GM21381 (cell line): Measurements from ENCODE around the gene SPSB4.
"Not testable (repeated sequence)": the region's sequence is repeated elsewhere in the genome, so short reads cannot be mapped to it uniquely, and the experiment has no call there.

Experiments used
- ATAC-seq: cut with Tn5 transposase; IDR thresholded peaks from one replicate; pipeline ENCODE4 v1.9.1; 2021; ENCODE audit warnings: mild to moderate bottlenecking, moderate library complexity; ENCODE audit not compliant: unreplicated experiment

The SPSB4 gene

DNA sequence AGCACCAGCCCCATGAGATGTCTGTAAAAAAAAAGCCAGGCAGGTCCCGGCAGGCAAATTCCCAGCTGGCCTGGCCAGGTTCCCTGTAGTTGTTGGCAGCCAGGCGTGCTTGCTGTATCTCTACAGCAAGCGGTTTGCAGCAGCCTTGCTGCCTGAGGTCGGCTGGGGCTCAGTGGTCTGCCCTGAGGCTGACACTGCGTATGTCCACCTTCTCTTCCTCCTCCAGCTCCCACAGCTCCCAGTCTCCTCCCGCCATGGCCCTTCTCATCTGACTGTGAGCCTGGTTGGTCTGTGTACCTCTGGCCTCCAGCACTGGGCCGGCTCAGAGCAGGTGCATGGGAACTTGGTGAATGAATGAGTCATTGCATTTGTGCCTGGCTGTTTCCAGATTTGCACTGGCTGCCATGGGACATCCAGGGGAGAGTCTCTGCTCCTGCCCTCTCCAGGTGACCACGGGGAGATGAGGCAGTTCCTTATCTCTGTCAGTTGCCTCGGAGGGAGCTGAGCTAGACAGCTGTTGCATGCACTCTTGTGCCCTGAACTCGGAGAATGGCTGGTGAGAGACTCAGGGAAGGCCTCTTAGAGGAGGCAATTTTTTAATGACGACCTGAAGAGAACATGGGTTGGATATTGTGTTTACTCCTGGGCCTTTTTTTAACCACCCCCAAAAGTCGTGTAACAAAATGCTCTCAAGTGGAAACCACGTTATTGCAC lies 43.0 kb downstream of the SPSB4 start:
- no peak for ATAC-seq

DNA sequence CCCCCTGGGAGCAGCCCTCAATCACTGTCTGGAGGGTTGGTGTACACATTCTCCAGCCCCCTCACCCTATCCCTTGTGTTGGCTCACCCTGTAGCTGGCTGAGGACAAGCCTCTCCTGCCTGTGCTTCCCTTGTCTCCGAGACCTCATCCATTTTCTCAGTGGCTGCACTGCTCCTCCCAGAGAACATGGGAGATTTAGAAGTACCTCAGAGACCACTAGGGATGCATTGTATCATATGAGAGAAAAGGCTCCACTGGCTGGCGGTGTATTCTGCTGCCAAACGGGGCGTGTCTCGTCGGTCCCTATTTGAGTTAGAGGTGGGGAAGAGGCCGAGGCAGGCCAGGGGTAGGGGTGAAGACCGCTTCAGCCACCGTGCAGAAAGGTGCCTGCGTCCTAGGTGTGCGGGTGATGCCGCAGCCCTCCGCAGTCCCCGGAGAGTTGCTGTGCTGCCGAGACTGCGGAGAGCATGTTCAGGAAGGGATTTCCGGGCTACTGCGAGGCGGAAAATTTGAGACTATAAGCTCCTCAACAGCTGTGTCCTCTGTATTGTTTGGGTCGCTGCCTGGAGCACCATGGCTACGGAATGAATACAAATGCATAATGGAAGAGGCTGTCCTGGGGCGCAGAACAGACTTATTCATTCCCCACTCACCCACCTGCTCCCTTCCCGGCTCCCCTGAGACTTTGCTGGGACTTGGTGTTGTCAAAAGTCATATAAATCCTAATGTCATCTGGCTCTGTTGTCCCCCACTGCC lies 43.8 kb downstream of the SPSB4 start:
- ATAC-seq, result no peak

DNA sequence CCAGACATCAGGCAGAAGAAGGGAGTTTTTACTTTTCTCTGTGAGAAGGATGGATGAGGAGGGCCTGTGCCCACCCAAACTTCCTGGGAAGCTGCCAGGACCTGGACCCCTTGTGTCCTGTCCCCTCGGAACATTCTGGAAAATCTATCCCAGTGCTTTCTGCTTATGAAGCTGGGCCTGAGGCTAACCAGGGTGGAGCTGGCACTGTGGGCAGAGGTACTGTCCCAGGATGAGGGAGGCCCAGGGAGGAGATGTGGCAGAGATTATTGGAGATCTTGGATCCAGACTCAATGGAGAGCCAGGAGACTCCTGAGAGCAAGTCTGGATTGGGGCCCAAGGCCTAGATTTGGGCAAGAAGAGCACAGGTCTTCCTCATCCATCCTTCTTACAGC lies 44.4 kb downstream of the SPSB4 start:
- no peak for ATAC-seq

DNA sequence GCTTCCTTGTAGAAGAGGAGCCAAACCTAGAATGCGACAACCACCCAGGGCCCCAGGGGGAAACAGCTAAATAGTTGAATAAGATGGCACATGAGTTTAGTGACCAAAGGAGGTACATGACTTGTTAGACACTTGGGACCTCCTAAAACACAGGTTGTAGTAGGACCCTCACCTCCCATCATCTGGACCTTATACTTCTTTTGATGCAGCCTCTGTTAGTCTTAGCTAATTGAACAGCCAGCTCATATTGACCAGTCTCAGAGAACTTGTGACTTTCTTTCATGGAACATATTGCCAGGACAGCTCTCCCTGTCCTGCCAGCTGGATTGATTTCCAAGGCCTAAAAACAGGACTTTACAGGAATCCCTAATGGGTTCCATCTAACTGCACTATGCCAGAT lies 45.0 kb downstream of the SPSB4 start:
- ATAC-seq, result no peak

DNA sequence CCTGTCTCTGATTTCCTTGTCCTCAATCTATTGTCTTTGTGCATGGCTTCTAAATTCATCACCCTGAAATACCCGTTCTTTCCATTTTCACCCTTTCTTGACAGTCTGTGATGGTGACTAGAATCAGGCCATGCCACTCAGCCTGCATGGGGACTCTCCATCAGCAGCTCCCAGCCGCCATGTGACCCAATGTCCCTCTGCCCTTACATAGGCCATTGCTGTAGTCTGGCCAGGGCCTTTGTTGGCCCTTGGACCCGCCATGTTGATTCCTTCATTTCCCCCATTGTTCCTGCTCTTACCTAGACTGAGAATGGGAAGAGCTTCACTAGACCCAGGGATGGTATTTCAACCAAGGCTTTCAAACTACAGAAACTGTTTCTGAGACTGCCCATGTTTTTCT lies 45.8 kb downstream of the SPSB4 start:
- ATAC-seq, result no peak

DNA sequence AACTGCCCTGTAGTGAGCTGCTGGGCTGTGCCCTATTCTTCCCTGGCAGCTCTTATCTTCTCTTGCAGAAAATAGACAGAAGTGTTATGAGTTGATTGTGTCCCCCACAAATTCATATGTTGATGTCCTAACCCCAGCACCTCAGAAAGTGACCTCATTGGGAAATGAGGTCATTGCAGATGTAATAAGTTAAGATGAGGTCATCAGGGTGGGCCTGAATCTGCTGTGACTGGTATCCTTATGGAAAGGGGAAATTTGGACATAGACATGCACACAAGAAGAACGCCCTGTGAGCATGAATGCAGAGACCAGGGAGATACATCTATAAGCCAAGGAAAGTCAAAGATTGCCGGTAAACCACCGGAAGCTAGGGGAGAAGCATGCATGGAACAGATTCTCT lies 49.0 kb downstream of the SPSB4 start:
- ATAC-seq, result no peak

DNA sequence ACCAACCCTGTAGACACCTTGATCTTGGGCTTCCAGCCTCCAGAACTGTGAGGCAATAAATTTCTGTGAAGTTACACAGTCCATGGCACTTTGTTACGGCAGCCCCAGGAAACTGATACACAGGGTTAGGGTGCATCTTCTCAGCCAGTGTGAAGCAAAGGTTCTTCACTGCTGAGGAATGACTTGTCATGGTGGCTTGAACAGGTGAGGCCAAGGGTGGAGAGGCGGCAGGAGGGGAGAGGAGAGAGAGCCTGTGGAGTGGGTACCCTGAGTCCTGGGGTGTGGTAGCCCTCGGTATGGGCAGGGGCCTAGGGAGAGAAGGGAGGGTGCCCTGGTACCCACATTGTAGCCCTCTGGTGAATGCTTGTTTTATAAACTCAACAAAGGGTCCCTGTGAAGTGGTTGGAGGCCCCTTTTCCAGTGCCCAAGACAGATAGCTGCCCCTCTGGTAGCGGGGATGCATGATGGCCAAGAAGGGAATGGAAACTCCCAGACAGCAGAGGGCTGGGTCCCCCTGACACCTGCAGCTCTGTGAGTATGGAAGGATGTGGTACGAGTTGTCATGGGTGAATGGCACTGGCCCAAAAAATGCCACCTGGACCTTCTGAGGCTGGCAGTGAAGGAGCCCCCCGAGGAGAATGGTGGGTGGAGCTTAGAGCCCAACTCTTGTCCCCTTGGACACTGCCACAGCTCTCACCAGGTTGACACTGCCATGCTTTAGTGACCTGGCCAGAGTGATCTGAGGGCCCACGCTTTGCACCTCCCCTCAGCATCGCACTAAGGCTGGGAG lies 49.6 kb downstream of the SPSB4 start:
- ATAC-seq, result no peak

DNA sequence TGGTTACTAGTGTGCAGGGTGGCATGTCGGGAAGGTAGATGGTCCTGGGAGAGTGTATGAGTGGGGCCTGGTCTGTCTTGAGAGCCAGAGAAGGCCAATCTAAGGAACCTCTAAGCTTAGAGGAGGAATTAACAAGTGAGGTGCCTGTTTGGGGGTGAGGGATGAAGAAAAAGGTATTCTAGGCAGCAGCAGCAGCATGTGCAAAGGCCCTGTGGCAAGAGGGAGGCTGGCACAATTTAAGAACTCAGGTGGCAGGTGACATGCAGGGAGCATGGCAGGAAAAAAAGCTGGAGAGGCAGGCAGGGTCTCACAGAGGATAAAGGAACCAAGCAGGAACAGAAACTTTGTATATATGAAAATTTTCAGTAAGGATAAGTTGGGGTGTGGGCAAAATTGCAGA lies 51.2 kb downstream of the SPSB4 start:
- no peak for ATAC-seq

DNA sequence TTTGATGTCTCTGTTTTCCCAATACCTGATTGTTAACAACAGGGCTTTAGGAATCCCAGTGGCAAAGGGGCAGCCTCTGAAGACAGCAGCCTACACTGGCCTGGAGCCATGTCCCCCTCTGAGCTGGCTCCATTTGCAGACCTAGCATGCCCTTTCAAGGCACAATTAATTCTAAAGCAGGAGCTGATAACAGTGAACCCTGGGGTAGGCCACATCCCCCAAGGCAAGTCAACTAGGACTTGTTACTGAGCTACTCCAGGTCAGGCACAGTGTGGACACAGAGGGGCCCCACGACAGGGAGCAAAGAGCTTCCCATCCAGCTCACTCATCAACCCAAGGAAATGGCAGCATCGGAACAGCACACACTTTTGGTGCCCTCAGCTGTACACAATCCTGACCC lies 51.9 kb downstream of the SPSB4 start:
- no peak for ATAC-seq

DNA sequence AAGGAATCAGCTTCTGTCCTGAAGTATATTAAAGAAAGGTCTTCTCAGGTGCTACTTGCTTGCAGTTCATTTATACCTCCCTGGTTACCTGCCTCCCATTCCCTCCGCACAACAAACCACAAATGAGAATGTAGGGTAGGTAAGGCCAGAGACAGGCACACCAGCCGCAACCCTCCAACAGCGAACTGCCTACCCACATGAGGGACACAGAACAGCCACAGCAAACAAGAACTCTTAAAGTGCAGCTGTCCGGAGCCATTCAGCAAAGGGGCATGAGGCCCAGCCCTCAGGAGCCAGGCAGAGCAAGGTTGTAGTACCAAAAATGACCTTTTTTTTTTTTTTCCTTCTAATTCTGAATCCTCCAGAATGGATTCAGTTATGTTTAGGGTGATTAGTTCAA lies 52.4 kb downstream of the SPSB4 start:
- no peak for ATAC-seq

DNA sequence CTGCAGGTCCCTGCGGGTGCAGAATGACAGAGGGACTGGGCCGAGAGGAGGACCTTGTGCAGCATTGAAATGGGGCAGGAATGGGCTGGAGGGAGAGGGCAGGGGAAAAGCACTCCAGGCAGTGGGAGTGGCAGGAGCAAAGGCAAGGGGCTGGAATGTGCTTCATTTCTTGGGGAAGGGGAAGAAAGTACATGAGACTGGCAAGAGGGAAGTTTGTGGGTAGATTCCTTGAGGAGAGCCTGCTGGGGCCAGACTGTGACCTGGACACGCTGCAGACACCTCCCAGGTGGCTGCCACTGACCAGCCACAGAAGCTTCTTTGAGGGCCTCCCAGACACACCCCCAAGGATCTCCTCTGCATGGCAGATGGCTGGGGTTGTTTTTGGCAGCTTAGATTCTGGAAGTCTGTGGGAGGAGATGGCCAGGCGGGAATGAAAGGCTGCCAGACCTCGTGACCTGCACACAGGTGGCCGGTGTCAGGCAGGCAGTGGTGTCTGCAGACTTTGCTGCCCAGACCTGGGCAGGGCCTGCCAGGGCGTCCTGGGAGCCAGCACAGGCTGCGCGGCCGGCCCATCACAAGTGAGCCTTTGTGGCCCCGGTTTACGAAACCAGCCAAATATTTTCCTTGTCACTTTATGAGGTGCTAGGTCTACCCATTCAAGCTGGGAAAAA lies 53.1 kb downstream of the SPSB4 start:
- no peak for ATAC-seq

DNA sequence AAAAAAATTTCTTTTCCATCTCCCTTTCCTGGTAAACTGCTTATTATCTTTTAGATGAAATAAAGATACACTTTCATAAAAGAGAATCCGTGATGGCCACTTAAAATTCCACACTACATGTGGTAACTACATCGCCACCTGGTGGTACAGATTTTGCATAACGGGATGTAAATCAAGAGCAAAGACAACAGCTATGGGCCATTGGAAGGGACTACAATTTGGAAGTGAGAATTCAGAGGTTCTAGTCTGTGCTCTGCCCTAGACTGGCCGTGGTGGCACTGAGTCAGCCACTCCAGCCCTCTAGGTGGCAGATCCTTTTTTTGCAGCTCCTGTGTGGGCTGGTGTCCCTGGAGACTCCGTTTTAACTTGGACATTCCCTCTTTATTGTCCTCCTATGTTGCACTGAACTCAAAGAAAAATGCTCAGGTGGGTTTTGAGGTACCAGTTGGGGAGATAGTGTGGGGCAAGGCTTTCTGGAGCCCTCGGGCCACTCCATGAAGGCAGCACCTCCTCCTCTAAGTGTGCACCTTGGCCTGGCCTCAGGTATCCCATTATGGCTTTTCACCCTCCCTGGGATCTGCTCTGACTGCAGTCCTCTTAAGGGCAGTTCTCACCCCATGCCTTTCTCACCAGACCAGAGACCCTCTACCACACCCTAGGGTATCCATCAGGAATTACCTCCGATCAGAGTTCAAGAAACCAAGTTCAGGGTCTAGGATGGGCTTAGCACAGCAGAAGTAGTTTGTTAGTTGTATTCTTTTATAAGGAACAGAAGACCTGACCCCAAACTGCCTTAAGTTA lies 54.9 kb downstream of the SPSB4 start:
- no peak for ATAC-seq

DNA sequence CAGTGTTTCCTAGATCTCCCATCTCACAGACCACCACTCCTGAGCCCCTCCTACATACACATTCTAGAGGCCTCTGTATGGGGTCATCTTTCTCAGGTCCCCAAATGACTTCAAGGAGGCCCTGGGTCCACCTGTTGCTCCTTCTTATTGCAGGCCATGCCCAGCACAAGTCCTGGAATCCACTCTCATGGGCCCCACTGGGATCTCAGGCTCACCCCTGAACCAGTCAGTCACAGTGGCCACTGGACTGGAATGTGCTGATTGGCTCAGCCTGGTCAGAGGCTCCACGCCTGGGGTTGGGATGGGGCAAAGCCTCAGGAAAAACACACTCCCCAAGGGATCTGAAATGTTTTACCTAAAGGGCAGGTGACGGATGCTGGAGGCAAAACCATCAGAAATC lies 55.7 kb downstream of the SPSB4 start:
- ATAC-seq, result no peak

DNA sequence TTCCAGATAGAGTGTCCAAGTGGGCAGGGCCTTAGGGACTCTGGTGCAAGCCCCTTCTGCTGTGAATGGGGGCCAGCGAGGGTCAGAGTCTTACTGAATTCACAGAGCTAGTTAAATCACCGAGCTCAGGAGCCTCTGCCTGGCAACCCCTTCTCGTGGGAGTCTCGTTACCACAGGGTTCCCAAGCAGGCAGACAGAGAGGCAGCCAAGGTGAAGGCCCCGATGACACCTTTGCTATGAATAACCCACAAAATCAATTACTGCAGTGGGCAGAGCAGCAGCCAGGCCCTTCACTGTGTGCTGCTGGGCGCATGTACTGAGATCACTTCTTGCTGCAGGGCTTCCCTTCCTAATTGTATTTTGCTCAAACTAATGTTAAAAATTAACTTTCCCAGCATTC lies 56.9 kb downstream of the SPSB4 start:
- no peak for ATAC-seq

DNA sequence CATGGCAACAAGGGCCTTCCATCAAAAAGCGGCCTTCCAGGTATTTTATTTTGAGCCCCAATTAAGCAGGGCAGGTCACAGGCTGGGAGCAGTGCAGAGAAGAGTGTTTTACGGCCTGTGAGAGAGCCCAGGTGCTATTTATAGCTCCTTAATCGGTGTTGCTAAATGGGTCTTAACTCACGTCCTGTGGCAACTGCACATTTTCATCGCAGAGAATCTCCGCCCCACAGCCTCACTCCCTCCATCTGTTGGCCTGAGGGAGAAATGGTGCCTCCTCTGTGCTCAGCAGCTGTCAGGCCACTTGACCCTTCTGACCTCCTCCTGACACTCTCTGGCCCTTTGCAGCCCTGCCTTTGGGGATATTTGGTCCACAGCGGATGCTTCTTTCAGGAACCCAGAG lies 58.6 kb downstream of the SPSB4 start:
- ATAC-seq, result no peak

DNA sequence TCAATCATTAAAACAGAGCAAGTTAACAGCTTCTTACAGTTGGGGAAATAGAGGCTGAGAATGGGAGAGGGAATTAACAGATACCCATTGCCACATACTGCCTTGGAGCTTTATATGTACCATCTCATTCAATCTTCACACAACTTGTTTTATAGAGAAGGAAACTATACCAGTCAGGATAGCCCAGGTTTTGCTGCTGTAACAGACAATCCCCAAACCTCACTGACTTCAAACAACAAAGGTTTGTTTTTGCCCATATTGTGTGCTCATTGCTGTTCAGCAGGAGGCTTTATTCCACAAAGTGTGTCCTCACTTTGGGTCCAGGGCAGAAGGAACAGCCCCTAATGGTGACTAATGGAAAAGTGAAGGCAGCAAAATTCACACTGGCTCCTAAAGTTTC lies 59.2 kb downstream of the SPSB4 start:
- no peak for ATAC-seq

DNA sequence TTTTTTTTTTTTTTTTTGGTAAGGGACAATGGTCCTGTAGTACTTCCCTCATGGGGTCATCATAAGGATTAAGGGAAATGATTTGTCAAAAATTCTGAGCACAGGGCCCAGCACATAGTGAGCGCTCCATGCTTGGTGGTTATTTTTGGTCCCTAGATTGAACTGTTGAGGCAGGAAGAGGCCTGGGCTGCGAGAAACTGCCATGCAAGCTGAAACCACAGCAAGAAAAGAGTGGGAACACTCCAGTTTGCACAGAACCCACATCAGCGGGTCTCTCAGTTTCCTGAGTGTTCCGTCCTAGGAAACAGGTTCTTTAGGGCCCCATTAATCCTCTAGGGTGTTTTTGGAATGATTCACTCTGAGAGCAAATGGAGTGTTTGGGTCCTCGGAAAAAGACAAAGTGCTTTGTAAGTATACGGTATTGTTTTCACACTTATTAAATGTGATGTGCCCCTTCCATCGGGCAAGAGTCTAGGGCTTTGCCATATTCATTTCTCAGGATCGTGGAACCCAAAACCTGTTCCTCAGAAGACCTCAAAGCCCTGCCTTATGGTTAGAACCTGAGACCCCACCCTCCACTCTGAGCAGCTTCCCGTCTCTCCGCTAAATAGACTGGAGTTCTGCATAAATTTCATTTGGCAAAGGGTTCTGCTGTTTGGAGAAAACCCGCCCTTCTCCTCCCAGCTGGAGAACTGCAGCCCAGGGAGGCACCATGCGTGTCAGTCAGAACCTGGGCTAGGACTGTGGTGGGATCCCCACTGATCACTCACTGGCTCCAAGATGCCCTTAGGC lies 60.4 kb downstream of the SPSB4 start:
- no peak for ATAC-seq

DNA sequence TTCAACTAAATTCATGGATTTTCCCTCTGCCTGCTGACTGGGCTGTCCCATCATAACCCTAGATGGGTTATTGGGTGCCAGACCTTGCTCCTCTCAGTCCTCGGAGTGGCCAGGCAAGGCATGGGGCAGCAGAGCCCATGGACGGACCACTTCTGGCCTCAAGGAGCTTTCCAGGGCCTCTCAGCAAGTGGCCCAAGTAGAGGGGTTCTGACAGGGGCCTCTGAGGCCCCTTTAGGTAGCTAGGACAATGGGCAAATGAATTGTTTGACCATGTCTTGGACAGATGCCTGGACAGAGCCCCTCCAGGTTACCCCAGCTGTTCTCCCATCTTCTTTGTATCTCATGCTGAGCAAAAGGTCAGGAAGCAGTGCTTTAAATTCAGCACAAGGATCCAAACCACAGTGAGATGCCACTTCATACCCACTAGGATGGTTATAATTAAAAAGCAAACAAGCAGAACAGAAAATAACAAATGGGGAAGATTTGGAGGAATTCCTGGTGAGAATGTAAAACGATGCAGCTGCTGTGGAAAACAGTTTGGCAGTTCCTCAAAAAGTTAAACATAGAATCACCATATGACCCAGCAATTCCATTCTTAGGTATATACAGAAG lies 61.6 kb downstream of the SPSB4 start:
- ATAC-seq, result no peak

DNA sequence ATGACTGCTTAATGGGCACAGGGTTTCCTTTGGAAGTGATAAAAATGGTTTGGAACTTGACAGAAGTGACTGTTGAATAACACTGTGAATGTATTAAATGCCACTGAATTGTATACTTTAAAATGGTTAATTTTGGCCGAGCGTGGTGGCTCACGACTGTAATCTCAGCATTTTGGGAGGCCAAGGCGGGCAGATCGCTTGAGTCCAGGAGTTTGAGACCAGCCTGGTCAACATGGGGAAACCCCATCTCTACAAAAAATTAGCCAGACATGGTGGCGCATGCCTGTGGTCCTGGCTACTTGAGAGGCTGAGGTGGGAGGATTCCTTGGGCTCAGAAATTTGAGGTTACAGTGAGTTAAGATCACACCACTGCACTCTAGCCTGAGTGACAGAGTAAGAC lies 62.5 kb downstream of the SPSB4 start:
- not testable (repeated sequence) for ATAC-seq
